Brain pericyte (primary cell): ENCODE results near the gene GYS1.

Experiments used
- DNase-seq: peaks from one replicate; pipeline ENCODE4 v3.0.0-alpha.2; 2012; ENCODE audit warnings: low read depth, low spot score

The GYS1 gene

GRCh38 chr19:48963371-48964204, 29.5 kb downstream of the GYS1 start:
- DNase-seq, result no peak

GRCh38 chr19:48962849-48963165, 30.3 kb downstream of the GYS1 start:
- DNase-seq, result no peak

GRCh38 chr19:48962029-48962848, 30.9 kb downstream of the GYS1 start:
- no peak for DNase-seq

- no peak for DNase-seq
Measured at GRCh38 chr19:48961673-48962028, 31.5 kb downstream of the GYS1 start.

- DNase-seq, result no peak
Measured at GRCh38 chr19:48961051-48961649, 32.0 kb downstream of the GYS1 start.

- DNase-seq, result no peak
Measured at GRCh38 chr19:48959341-48960239, 33.5 kb downstream of the GYS1 start.

DNA sequence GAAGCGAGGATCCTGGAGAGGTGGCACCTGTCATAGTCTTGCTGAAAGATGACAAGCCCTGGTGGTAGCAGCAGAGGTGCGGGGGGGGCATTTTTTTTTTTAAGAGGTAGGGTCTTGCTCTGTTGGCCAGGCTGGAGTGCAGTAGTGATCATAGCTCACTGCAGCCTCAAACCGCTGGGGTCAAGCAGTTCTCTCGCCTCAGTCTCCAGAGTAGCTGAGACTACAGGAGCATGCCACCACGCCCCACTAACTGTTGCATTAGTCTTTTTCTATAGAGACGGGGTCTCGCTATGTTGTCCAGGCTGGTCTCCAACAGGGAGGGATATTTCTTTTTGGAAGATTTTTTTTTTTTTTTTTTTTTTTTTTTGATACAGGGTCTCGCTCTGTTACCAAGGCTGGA, 35.1 kb downstream of the GYS1 start:
- no peak for DNase-seq

GRCh38 chr19:48955308-48955958, 37.7 kb downstream of the GYS1 start:
- DNase-seq, result no peak

DNA sequence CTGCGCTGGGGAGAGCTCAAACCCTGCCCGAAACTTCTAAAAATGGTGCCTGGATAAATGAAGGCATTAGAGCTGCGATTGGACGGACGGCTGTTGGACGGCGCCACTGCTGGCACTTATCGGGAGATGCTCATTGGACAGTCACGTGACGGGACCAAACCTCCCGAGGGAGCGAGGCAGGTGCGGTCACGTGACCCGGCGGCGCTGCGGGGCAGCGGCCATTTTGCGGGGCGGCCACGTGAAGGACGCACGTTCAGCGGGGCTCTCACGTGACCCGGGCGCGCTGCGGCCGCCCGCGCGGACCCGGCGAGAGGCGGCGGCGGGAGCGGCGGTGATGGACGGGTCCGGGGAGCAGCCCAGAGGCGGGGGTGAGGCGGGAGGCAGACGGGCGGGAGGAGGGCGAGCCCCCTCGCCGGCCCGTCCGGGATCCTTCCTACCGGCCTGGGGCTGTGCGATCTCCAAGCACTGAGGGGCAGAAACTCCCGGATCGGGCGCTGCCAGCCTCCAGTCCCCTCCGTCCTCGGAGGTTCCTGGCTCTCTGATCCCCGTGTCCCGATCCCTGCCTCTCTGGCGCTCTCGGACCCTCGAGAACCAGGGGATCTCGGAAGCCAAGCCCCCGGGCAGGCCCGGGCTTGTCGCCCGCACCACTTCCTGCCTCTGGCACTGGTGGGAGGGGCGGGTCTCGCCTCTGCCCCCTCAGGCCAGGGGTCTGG, 38.4 kb downstream of the GYS1 start, which contains the start of gene BAX:
BAX (plus strand) TSS at position 281 of the 713 bp plus-strand sequence; CDS start at position 335, 54 bp downstream.
- peak; percentile 94 for DNase-seq

- DNase-seq, result no peak
Measured at GRCh38 chr19:48953990-48954594, 39.0 kb downstream of the GYS1 start.

DNA sequence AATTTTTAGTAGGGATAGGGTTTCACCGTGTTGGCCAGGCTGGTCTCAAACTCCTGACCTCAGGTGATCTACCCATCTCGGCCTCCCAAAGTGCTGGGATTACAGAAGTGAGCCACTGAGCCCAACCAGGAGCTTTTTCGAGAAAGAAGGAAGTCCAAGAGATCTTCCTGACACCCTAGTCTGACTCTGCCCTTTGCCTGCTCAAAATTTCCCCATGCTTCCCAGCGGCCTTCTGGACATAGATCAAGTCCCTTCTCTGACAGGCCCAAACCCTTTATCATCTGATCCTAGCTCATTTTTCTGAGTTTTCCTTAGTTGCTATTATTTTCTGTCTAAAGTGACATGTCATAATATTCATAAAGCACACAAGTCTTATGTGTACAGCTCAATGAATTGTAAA, 40.0 kb downstream of the GYS1 start:
- no peak for DNase-seq

GRCh38 chr19:48950830-48951519, 42.1 kb downstream of the GYS1 start:
- no peak for DNase-seq

GRCh38 chr19:48950159-48950558, 43.0 kb downstream of the GYS1 start:
- no peak for DNase-seq

DNA sequence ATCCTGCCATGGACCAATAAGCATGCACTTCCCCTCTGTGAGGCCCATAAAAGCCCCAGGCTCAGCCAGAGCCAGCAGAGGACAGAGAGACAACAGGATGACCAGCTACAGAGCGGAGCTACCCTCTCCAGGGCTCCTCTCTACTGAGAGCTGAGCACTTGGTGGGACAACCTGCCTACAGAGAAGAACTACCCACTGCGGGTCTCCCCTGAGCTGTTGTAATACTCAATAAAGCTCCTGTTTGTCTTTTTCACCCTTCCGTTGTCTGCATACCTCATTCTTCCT, 45.9 kb downstream of the GYS1 start:
- no peak for DNase-seq

- no peak for DNase-seq
Measured at GRCh38 chr19:48946463-48947257, 46.4 kb downstream of the GYS1 start.

- no peak for DNase-seq
Measured at GRCh38 chr19:48945817-48946216, 47.3 kb downstream of the GYS1 start.

- no peak for DNase-seq
Measured at GRCh38 chr19:48945415-48945814, 47.7 kb downstream of the GYS1 start.

- DNase-seq, result no peak
Measured at GRCh38 chr19:48943081-48943480, 50.0 kb downstream of the GYS1 start.

DNA sequence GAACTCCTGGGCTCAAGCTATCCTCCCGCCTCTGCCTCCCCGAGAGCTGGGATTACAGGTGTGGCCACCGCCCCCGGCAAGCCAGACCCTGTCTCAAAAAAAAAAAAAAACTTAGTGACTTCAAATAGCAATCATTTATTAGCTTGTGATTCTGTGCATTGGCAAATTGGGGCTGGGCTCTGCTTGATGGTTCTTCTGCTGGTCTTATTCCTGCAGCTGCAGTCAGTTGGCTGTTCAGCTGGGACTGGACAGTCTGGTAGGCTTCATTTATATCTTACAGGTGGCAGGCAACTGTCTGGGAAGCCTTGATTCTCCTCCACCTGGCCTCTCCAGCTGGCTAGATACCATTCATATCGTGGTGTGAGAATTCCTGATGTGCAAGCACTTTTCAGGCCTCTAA, 52.2 kb downstream of the GYS1 start:
- DNase-seq, result no peak
